ENCODE measurements around the gene SIL1.

The SIL1 gene

GRCh38 chr5:138946831-138947560, 251.2 kb downstream of the SIL1 start:
- no peak overlapping the region for H3K4me3 ChIP-seq (ENCODE audit: low read length)
- H3K27me3 ChIP-seq (ENCODE audit: insufficient read depth, low read length), result no peaks in the 10 kb centered on the region
- 94% methylated on average over 20 of the region's 20 CpGs for WGBS
- no peak overlapping the region for H3K27ac ChIP-seq (ENCODE audit: low read depth, low read length)
- peaks cover 10% of the 10 kb centered on the region for H3K4me1 ChIP-seq (ENCODE audit: insufficient read depth, low read length)
- H3K36me3 ChIP-seq (ENCODE audit: insufficient read depth, low read length), result no peaks in the 10 kb centered on the region
- no peak overlapping the region for H3K9ac ChIP-seq (ENCODE audit: low read depth, low read length)
- H3K9me3 ChIP-seq (ENCODE audit: insufficient read depth, low read depth, low read length), result no peaks in the 10 kb centered on the region

DNA sequence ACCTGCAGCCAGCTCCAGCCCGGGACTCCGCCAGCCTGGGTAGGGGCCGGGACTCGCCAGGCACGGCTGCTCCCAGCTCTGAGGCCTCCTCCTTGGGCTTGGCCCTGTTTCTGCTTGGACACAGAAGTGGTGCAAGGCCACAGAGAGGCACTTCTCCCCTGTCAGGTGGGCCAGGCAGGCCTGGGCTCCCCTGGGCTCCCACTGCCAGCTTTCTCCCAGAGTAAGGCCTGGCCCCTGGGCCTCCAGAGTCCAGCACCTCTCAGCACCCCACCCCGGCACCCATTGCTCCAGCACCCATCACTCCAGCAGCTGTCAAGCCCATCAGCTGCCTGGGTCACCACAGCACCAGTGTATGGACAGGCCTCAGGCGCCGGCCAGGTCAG, 251.9 kb downstream of the SIL1 start:
- Histone ChIP-seq H3K4me1 (ENCODE audit: insufficient read depth, low read length) (peaks cover 10% of the 10 kb centered on the region), H3K36me3 (ENCODE audit: insufficient read depth, low read length) (no peaks in the 10 kb centered on the region), H3K9ac (ENCODE audit: low read depth, low read length) (no peak overlapping the region; the same call in 1 of the 2 replicates), H3K27ac (ENCODE audit: low read depth, low read length) (no peak overlapping the region), H3K27me3 (ENCODE audit: insufficient read depth, low read length) (no peaks in the 10 kb centered on the region), H3K4me3 (ENCODE audit: low read length) (no peak overlapping the region), H3K9me3 (ENCODE audit: insufficient read depth, low read depth, low read length) (no peaks in the 10 kb centered on the region)
- WGBS, result 81% methylated on average over 8 of the region's 8 CpGs

DNA sequence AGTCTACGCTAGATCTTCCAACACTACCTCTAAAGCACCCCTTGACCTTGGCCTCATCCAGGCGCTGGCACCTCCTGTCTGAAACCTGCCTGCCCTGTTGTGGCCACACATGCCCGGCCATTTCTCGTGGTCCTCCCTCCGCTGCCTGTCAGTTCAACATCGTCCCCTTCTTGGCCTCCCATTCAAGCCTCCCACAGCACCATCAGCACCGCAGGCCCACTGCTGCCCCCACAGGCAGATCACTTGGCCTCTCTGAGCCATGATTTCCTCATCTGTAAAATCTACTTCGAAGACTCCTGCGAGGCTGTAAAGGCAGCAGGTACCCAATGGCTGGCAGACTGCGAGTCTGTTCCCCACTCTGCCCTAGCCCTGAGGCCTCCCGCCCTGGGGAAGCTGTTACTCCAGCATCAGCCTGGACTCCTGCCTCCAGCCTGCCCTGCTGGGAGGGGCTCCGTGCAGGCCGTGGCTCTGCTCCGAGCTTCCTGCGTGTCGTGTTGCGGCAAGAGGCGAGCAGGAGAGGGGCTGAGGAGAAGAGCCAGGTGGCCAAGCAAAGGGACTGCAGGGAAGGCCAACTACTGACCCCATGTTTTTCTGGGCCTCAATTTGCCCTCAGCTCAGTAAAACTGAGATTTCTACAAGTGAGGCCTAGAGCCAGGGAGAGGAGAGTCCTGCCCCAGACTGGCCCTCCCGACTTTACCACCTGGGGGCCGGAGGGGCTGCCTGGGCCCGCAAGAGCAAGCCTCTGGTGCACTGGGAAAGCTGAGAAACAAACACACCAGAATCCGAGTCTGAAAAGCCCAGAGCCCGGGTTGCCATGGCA, 252.5 kb downstream of the SIL1 start:
- H3K27ac ChIP-seq (ENCODE audit: low read depth, low read length), result no peak overlapping the region
- no peaks in the 10 kb centered on the region for H3K36me3 ChIP-seq (ENCODE audit: insufficient read depth, low read length)
- 79% methylated on average over 23 of the region's 23 CpGs for WGBS
- H3K4me1 ChIP-seq (ENCODE audit: insufficient read depth, low read length), result peaks cover 10% of the 10 kb centered on the region
- H3K4me3 ChIP-seq (ENCODE audit: low read length), result no peak overlapping the region
- no peaks in the 10 kb centered on the region for H3K27me3 ChIP-seq (ENCODE audit: insufficient read depth, low read length)
- H3K9ac ChIP-seq (ENCODE audit: low read depth, low read length), result no peak overlapping the region
- H3K9me3 ChIP-seq (ENCODE audit: insufficient read depth, low read depth, low read length), result no peaks in the 10 kb centered on the region

- Histone ChIP-seq H3K9ac (ENCODE audit: low read depth, low read length) (no peak overlapping the region), H3K4me1 (ENCODE audit: insufficient read depth, low read length) (peaks cover 10% of the 10 kb centered on the region), H3K4me3 (ENCODE audit: low read length) (no peak overlapping the region), H3K27ac (ENCODE audit: low read depth, low read length) (no peak overlapping the region), H3K36me3 (ENCODE audit: insufficient read depth, low read length) (no peaks in the 10 kb centered on the region), H3K27me3 (ENCODE audit: insufficient read depth, low read length) (no peaks in the 10 kb centered on the region), H3K9me3 (ENCODE audit: insufficient read depth, low read depth, low read length) (no peaks in the 10 kb centered on the region)
- WGBS, result 89% methylated on average over 23 of the region's 23 CpGs
Measured at GRCh38 chr5:138944527-138945322, 253.4 kb downstream of the SIL1 start.

GRCh38 chr5:138943599-138944173, 254.5 kb downstream of the SIL1 start:
- H3K4me3 ChIP-seq (ENCODE audit: low read length), result no peak overlapping the region
- no peaks in the 10 kb centered on the region for H3K27me3 ChIP-seq (ENCODE audit: insufficient read depth, low read length)
- H3K9me3 ChIP-seq (ENCODE audit: insufficient read depth, low read depth, low read length), result no peaks in the 10 kb centered on the region
- H3K27ac ChIP-seq (ENCODE audit: low read depth, low read length), result no peak overlapping the region
- WGBS, result 87% methylated on average over 6 of the region's 6 CpGs
- peaks cover 6% of the 10 kb centered on the region for H3K4me1 ChIP-seq (ENCODE audit: insufficient read depth, low read length)
- no peaks in the 10 kb centered on the region for H3K36me3 ChIP-seq (ENCODE audit: insufficient read depth, low read length)
- no peak overlapping the region for H3K9ac ChIP-seq (ENCODE audit: low read depth, low read length)

GRCh38 chr5:138942861-138943260, 255.3 kb downstream of the SIL1 start:
- WGBS, result 73% methylated on average over 3 of the region's 3 CpGs
- no peak overlapping the region for H3K27ac ChIP-seq (ENCODE audit: low read depth, low read length)
- H3K27me3 ChIP-seq (ENCODE audit: insufficient read depth, low read length), result no peaks in the 10 kb centered on the region
- peaks cover 10% of the 10 kb centered on the region for H3K4me1 ChIP-seq (ENCODE audit: insufficient read depth, low read length)
- no peak overlapping the region for H3K9ac ChIP-seq (ENCODE audit: low read depth, low read length)
- no peaks in the 10 kb centered on the region for H3K36me3 ChIP-seq (ENCODE audit: insufficient read depth, low read length)
- H3K4me3 ChIP-seq (ENCODE audit: low read length), result no peak overlapping the region
- no peaks in the 10 kb centered on the region for H3K9me3 ChIP-seq (ENCODE audit: insufficient read depth, low read depth, low read length)

DNA sequence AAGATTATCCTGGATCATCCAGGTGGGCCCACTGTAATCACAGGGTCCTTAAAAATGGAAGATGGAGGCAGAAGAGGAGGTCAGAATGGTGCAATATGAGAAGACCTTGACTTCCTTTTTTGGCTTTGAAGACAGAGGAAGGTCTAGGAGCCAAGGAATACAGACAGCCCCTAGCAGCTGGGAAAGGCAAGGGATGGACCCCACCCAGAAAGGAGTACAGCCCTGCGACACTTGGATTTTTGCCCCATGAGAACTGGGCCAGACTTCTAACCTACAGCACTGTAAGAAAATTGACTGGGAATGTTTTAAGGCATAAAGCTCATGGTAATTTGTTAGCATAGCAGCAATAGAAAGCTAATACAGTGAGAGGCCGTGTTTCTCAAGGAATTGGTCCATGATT, 256.1 kb downstream of the SIL1 start:
- WGBS, result 100% methylated on average over 2 of the region's 2 CpGs
- Histone ChIP-seq H3K4me1 (ENCODE audit: insufficient read depth, low read length) (peaks cover 10% of the 10 kb centered on the region), H3K9ac (ENCODE audit: low read depth, low read length) (no peak overlapping the region), H3K27me3 (ENCODE audit: insufficient read depth, low read length) (no peaks in the 10 kb centered on the region), H3K9me3 (ENCODE audit: insufficient read depth, low read depth, low read length) (no peaks in the 10 kb centered on the region), H3K36me3 (ENCODE audit: insufficient read depth, low read length) (no peaks in the 10 kb centered on the region), H3K4me3 (ENCODE audit: low read length) (no peak overlapping the region), H3K27ac (ENCODE audit: low read depth, low read length) (no peak overlapping the region)

GRCh38 chr5:138938526-138938925, 259.6 kb downstream of the SIL1 start:
- Histone ChIP-seq H3K9ac (ENCODE audit: low read depth, low read length) (no peak overlapping the region), H3K27ac (ENCODE audit: low read depth, low read length) (no peak overlapping the region), H3K4me3 (ENCODE audit: low read length) (no peak overlapping the region), H3K9me3 (ENCODE audit: insufficient read depth, low read depth, low read length) (no peaks in the 10 kb centered on the region), H3K27me3 (ENCODE audit: insufficient read depth, low read length) (no peaks in the 10 kb centered on the region), H3K36me3 (ENCODE audit: insufficient read depth, low read length) (peaks cover 21% of the 10 kb centered on the region), H3K4me1 (ENCODE audit: insufficient read depth, low read length) (peaks cover 7% of the 10 kb centered on the region; the same call in 1 of the 2 replicates)
- 66% methylated on average over 5 of the region's 5 CpGs for WGBS

- Histone ChIP-seq H3K4me1 (ENCODE audit: insufficient read depth, low read length) (peaks cover 7% of the 10 kb centered on the region; the same call in 1 of the 2 replicates), H3K9ac (ENCODE audit: low read depth, low read length) (no peak overlapping the region), H3K27me3 (ENCODE audit: insufficient read depth, low read length) (no peaks in the 10 kb centered on the region), H3K27ac (ENCODE audit: low read depth, low read length) (no peak overlapping the region), H3K36me3 (ENCODE audit: insufficient read depth, low read length) (peaks cover 29% of the 10 kb centered on the region), H3K4me3 (ENCODE audit: low read length) (no peak overlapping the region), H3K9me3 (ENCODE audit: insufficient read depth, low read depth, low read length) (no peaks in the 10 kb centered on the region)
- 88% methylated on average over 25 of the region's 25 CpGs for WGBS
Measured at GRCh38 chr5:138937392-138938387, 260.5 kb downstream of the SIL1 start.

- H3K4me1 ChIP-seq (ENCODE audit: insufficient read depth, low read length), result peaks cover 7% of the 10 kb centered on the region; the same call in 1 of the 2 replicates
- H3K4me3 ChIP-seq (ENCODE audit: low read length), result no peak overlapping the region
- H3K36me3 ChIP-seq (ENCODE audit: insufficient read depth, low read length), result peaks cover 37% of the 10 kb centered on the region
- no peaks in the 10 kb centered on the region for H3K27me3 ChIP-seq (ENCODE audit: insufficient read depth, low read length)
- WGBS, result 76% methylated on average over 2 of the region's 2 CpGs
- H3K27ac ChIP-seq (ENCODE audit: low read depth, low read length), result no peak overlapping the region
- H3K9me3 ChIP-seq (ENCODE audit: insufficient read depth, low read depth, low read length), result no peaks in the 10 kb centered on the region
- H3K9ac ChIP-seq (ENCODE audit: low read depth, low read length), result no peak overlapping the region
Measured at GRCh38 chr5:138936968-138937345, 261.2 kb downstream of the SIL1 start.
